C4-2B (cell line): ENCODE data around the gene ABCC6.

Experiments
- ZFX ChIP-seq: fragments of 450-650 bp; IDR thresholded peaks from 2 replicates; pipeline ENCODE4 v1.6.1; 2017
- TF ChIP-seq, protein P1 (sequence below): fragments of 450-650 bp; conservative IDR thresholded peaks from 2 replicates; pipeline ENCODE4 v1.5.1; 2017; ENCODE audit warnings: mild to moderate bottlenecking

DNA sequence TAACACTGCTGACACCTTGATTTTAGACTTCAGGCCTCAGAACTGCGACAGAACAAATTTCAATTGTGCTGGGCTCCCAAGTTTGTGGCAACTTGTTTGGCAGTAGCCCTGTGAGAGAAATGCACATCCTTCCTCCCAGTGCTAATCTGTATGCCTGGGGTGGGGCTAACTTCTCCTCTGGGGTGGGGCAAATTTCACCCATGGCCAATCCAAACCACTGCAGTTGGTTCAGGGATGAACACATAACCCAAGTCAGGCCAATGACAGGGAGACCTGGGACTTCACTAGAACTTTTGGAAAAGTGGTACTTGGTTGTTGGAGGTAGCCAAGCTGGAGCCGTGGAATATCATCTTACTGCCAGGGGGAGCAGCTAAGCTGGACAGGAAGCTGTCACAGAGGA lies 56.3 kb downstream of the ABCC6 start:
- TF ChIP-seq, protein P1, sequence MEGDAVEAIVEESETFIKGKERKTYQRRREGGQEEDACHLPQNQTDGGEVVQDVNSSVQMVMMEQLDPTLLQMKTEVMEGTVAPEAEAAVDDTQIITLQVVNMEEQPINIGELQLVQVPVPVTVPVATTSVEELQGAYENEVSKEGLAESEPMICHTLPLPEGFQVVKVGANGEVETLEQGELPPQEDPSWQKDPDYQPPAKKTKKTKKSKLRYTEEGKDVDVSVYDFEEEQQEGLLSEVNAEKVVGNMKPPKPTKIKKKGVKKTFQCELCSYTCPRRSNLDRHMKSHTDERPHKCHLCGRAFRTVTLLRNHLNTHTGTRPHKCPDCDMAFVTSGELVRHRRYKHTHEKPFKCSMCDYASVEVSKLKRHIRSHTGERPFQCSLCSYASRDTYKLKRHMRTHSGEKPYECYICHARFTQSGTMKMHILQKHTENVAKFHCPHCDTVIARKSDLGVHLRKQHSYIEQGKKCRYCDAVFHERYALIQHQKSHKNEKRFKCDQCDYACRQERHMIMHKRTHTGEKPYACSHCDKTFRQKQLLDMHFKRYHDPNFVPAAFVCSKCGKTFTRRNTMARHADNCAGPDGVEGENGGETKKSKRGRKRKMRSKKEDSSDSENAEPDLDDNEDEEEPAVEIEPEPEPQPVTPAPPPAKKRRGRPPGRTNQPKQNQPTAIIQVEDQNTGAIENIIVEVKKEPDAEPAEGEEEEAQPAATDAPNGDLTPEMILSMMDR: no peak
- TF ChIP-seq ZFX: no peak
